ENCODE data around the gene SEL1L3.

SEL1L3 gene

GRCh38 chr4:25844961-25845712, 17.7 kb downstream of the SEL1L3 start (continued):
- TF ChIP-seq AEBP2 (tag by site-specific recombination; IDR thresholded peaks at IDR 0.05; ENCODE audit: borderline replicate concordance), result no peak
- no peak for TF ChIP-seq ZNF580 (tag by site-specific recombination; IDR thresholded peaks at IDR 0.05)
- no peak for TF ChIP-seq ZNF214 (tag by site-specific recombination; IDR thresholded peaks at IDR 0.05; ENCODE audit: borderline replicate concordance)
- TF ChIP-seq ZNF248 (tag by site-specific recombination; IDR thresholded peaks at IDR 0.05), result no peak

GRCh38 chr4:25843340-25844097, 19.3 kb downstream of the SEL1L3 start:
- H3K27ac ChIP-seq (ENCODE audit: extremely low read depth, low read depth, low read length), result no peak overlapping the region

GRCh38 chr4:25842229-25842845, 20.5 kb downstream of the SEL1L3 start:
- Histone ChIP-seq H3K27ac (ENCODE audit: extremely low read depth, low read depth, low read length) (no peak overlapping the region), H3K4me3 (ENCODE audit: low read depth, low read length) (no peak overlapping the region), H3K9me3 (ENCODE audit: control insufficient read depth, insufficient read depth, low read depth, low read length) (no peaks in the 10 kb centered on the region), H3K36me3 (ENCODE audit: control insufficient read depth in 2 of 2, insufficient read depth in 1 of 2, low read length in 2 of 2) (peaks cover 0 to 12% of the 10 kb centered on the region in 2 experiments; a peak in 1 of 3 replicates), H3K4me1 (ENCODE audit: control insufficient read depth, insufficient read depth, low read length) (no peaks in the 10 kb centered on the region)
- CTCF ChIA-PET, result interaction anchor here (0.6 kb wide), 1 partner anchor 374 kb away, joined by 3 read pairs; no protein-coding TSS in a partner anchor
- POLR2A ChIA-PET, result no interaction called here
- TF ChIP-seq ZNF792 (tag by site-specific recombination; IDR thresholded peaks at IDR 0.05) (no peak), SCRT2 (tag by site-specific recombination; IDR thresholded peaks at IDR 0.05) (0 out of 2 replicates have a peak, but pooled peaks have one; percentile 14)

More at GRCh38 chr4:25843340-25844097, 19.3 kb downstream of the SEL1L3 start:
- TF ChIP-seq ZBTB21 (tag by site-specific recombination; IDR thresholded peaks at IDR 0.05), result no peak
- TF ChIP-seq ZNF169 (tag by site-specific recombination; IDR thresholded peaks at IDR 0.05), result no peak
- TF ChIP-seq ZBTB8A (tag by site-specific recombination; IDR thresholded peaks at IDR 0.05), result no peak
- no peak for TF ChIP-seq SETDB1 (IDR thresholded peaks at IDR 0.05; ENCODE audit: insufficient read length, low read length)
- TF ChIP-seq ZNF473 (tag by site-specific recombination; IDR thresholded peaks at IDR 0.05), result no peak
- TF ChIP-seq ZFHX2 (tag by site-specific recombination; conservative IDR thresholded peaks at IDR 0.05), result no peak
- no peak for TF ChIP-seq ZNF302 (tag by site-specific recombination; IDR thresholded peaks at IDR 0.05; ENCODE audit: low read depth)
- TF ChIP-seq ZNF112 (tag by site-specific recombination; IDR thresholded peaks at IDR 0.05), result no peak
- TF ChIP-seq ELK4 (IDR thresholded peaks at IDR 0.05; ENCODE audit: borderline replicate concordance, low read depth, low read length), result no peak
- no peak for TF ChIP-seq ZNF670 (tag by site-specific recombination; IDR thresholded peaks at IDR 0.05; ENCODE audit: low read depth)
- TF ChIP-seq ZNF350 (tag by site-specific recombination; IDR thresholded peaks at IDR 0.05), result no peak
- Histone ChIP-seq H3K4me1 (ENCODE audit: control insufficient read depth, insufficient read depth, low read length) (no peaks in the 10 kb centered on the region), H3K9me3 (ENCODE audit: control insufficient read depth, insufficient read depth, low read depth, low read length) (no peaks in the 10 kb centered on the region), H3K36me3 (ENCODE audit: control insufficient read depth in 2 of 2, insufficient read depth in 1 of 2, low read length in 2 of 2) (peaks cover 0 to 13% of the 10 kb centered on the region in 2 experiments; a peak in 1 of 3 replicates), H3K4me3 (ENCODE audit: low read depth, low read length) (no peak overlapping the region)
- ChIA-PET POLR2A (no interaction called here), CTCF (no interaction called here)
